CD14-positive monocyte (primary cell): ENCODE results near the gene TMPRSS3. TPM values are rescaled to one million over a fixed set of nuclear protein-coding genes. Genes with fewer than 3 reads are reported as not detected.
A peak's percentile ranks its signal among the peaks of the same experiment; 100 is the strongest.

Source experiments
- DNase-seq, 3 donors: peaks; one replicate each; pipeline ENCODE4 v3.0.0-alpha.2; 2011 to 2022
- H2AFZ ChIP-seq: 2 replicates; pipeline ENCODE4 v1.6.0; 2012; ENCODE audit warnings: mild to moderate bottlenecking, low read depth, low read length, inconsistent platforms; ENCODE audit not compliant: insufficient read depth, poor library complexity, severe bottlenecking
- H3K27ac ChIP-seq, 2 donors: 1 replicate in 1 of 2; 2 replicates in 1 of 2; pipeline ENCODE4 v1.5.1; 2012 to 2013; ENCODE audit warnings: low read length in 2 of 2, control low read depth in 1 of 2, inconsistent platforms in 1 of 2, low read depth in 1 of 2, mild to moderate bottlenecking in 1 of 2
- H3K27me3 ChIP-seq, 2 donors: one replicate each; pipeline versions ENCODE4 v1.6.0 to v1.6.1; 2011 to 2013; ENCODE audit warnings: low read length in 2 of 2; ENCODE audit not compliant: control insufficient read depth in 2 of 2, insufficient read depth in 2 of 2
- H3K36me3 ChIP-seq, 2 donors: replicated peaks in 1 of 2; 1 replicate in 1 of 2; 2 replicates in 1 of 2; pipeline versions ENCODE4 v1.5.1 to v1.6.1; 2012 to 2013; ENCODE audit warnings: low read length in 2 of 2, control low read depth in 1 of 2, inconsistent platforms in 1 of 2, mild to moderate bottlenecking in 1 of 2; ENCODE audit not compliant: insufficient read depth in 2 of 2, control insufficient read depth in 1 of 2
- H3K4me1 ChIP-seq, 2 donors: 1 replicate in 1 of 2; 2 replicates in 1 of 2; pipeline versions ENCODE4 v1.5.1 to v1.6.1; 2012 to 2013; ENCODE audit warnings: low read length in 2 of 2, control low read depth in 1 of 2, inconsistent platforms in 1 of 2, mild to moderate bottlenecking in 1 of 2, moderate library complexity in 1 of 2; ENCODE audit not compliant: insufficient read depth in 2 of 2, control insufficient read depth in 1 of 2
- H3K4me2 ChIP-seq: replicated peaks from 2 replicates; pipeline ENCODE3; 2012; ENCODE audit warnings: low read length, moderate library complexity, mild to moderate bottlenecking; ENCODE audit not compliant: poor library complexity, severe bottlenecking; ENCODE audit errors: extremely low read depth
- H3K4me3 ChIP-seq, 3 experiments: fragments of 200-600 bp in 1 of 3; sonication (generic) in 1 of 3; replicated peaks in 1 of 3; 1 replicate in 2 of 3; 2 replicates in 1 of 3; pipeline ENCODE4 v1.5.1; 2011 to 2013; ENCODE audit warnings: low read length in 3 of 3, mild to moderate bottlenecking in 3 of 3, control low read depth in 2 of 3, low read depth in 2 of 3, inconsistent platforms in 1 of 3, moderate library complexity in 1 of 3
- H3K79me2 ChIP-seq: 2 replicates; pipeline ENCODE4 v1.6.0; 2012; ENCODE audit warnings: mild to moderate bottlenecking, control low read depth, inconsistent platforms, low read length, moderate library complexity; ENCODE audit not compliant: insufficient read depth
- H3K9ac ChIP-seq: 2 replicates; pipeline ENCODE4 v1.6.0; 2017; ENCODE audit warnings: low read length, mild to moderate bottlenecking; ENCODE audit not compliant: insufficient read depth, poor library complexity, severe bottlenecking
- H3K9me3 ChIP-seq, 2 donors: replicated peaks in 1 of 2; 1 replicate in 1 of 2; 2 replicates in 1 of 2; pipeline versions ENCODE4 v1.5.1 to v1.6.1; 2012 to 2013; ENCODE audit warnings: low read length in 2 of 2, control low read depth in 1 of 2; ENCODE audit not compliant: control insufficient read depth in 1 of 2, insufficient read depth in 1 of 2
- H4K20me1 ChIP-seq: 2 replicates; pipeline ENCODE4 v1.6.0; 2012; ENCODE audit warnings: mild to moderate bottlenecking, low read length, control low read depth, moderate library complexity; ENCODE audit not compliant: insufficient read depth
- H3K27ac Mint-ChIP-seq, 7 donors: one replicate each; pipeline ENCODE4 v1.8.0; 2020; ENCODE audit warnings: mild to moderate bottlenecking in 7 of 7, mixed read lengths in 7 of 7, moderate library complexity in 6 of 7, inconsistent platforms in 2 of 7
- H3K27me3 Mint-ChIP-seq, 3 donors: one replicate each; pipeline ENCODE4 v1.8.0; 2021 to 2022; ENCODE audit warnings: low read depth in 3 of 3, mild to moderate bottlenecking in 3 of 3, mixed read lengths in 3 of 3, moderate library complexity in 3 of 3, inconsistent platforms in 1 of 3
- H3K36me3 Mint-ChIP-seq, 2 donors: one replicate each; pipeline ENCODE4 v1.8.0; 2020; ENCODE audit warnings: mixed read lengths in 2 of 2, inconsistent platforms in 1 of 2, mild to moderate bottlenecking in 1 of 2
- H3K4me1 Mint-ChIP-seq: one replicate; pipeline ENCODE4 v1.8.0; 2020; ENCODE audit warnings: mild to moderate bottlenecking, mixed read lengths
- H3K4me3 Mint-ChIP-seq, 2 donors: one replicate each; pipeline ENCODE4 v1.8.0; 2020; ENCODE audit warnings: mild to moderate bottlenecking in 2 of 2, mixed read lengths in 2 of 2, moderate library complexity in 1 of 2
- H3K9me3 Mint-ChIP-seq, 7 donors: one replicate each; pipeline ENCODE4 v1.8.0; 2020 to 2022; ENCODE audit warnings: mixed read lengths in 7 of 7, mild to moderate bottlenecking in 6 of 7, moderate library complexity in 6 of 7, inconsistent platforms in 2 of 7
- CTCF ChIP-seq: fragments of 200-600 bp; IDR thresholded peaks from one replicate; pipeline ENCODE4 v1.8.0; 2022; ENCODE audit warnings: antibody characterized with exemption, mild to moderate bottlenecking
- WGBS: methylation state at CpG from one replicate; pipeline ENCODE4 v1.1.5; 2013; ENCODE audit warnings: missing lambda C conversion rate; ENCODE audit not compliant: insufficient coverage; 5-methylcytosine and 5-hydroxymethylcytosine counted together
- intact Hi-C, 2 donors: fragments of 100-400 bp; cut with micrococcal nuclease; formaldehyde crosslinking; loops; one replicate each; pipeline versions ENCODE4 v1.15.0 to v1.15.1; 2023
- polyA plus RNA-seq, 3 donors: library from polyadenylated mRNA; depleted of rRNA in 1 of 3; unstranded in 2 of 3; stranded (reverse) in 1 of 3; fragments of 300-500 nt in 2 of 3; fragments of >200 nt in 1 of 3; fragmentation: Illumina TruSeq in 2 of 3; gene quantifications; 1 replicate in 2 of 3; 2 replicates in 1 of 3; pipeline ENCODE4 v1.2.3, GENCODE V29; 2012 to 2021
- small RNA-seq: library from RNA; depleted of rRNA; stranded (forward); fragments of <200 nt; gene quantifications from one replicate; pipeline ENCODE3, GENCODE V24; 2012; ENCODE audit warnings: low read depth; ENCODE audit not compliant: insufficient read length

Gene TMPRSS3
- polyA plus RNA-seq, 3 donors, result 0.30 TPM; not detected in 2

- no peaks in the 10 kb centered on the region for H3K36me3 ChIP-seq
- no CpG with 5 or more reads among the region's 4 CpGs for WGBS
- no peak overlapping the region for H3K4me3 Mint-ChIP-seq
- H3K9ac ChIP-seq, result no peak overlapping the region
- H3K36me3 Mint-ChIP-seq, result no peaks in the 10 kb centered on the region
- H3K4me3 ChIP-seq, result no peak overlapping the region
- peaks cover 0 to 4% (median 3%) of the 10 kb centered on the region in 3 donors for H3K27me3 Mint-ChIP-seq
- no peaks in the 10 kb centered on the region for H3K4me1 ChIP-seq
- intact Hi-C loops, result no loop called here
- no peak overlapping the region for H3K27ac Mint-ChIP-seq
- no peak overlapping the region for H2AFZ ChIP-seq
- no peak for DNase-seq
- H3K27ac ChIP-seq, result no peak overlapping the region
- no peaks in the 10 kb centered on the region for H3K27me3 ChIP-seq
- TF ChIP-seq CTCF, result no peak
- peaks cover 0 to 2% of the 10 kb centered on the region in 2 donors for H3K9me3 ChIP-seq
- H3K4me2 ChIP-seq, result no peak overlapping the region
- H4K20me1 ChIP-seq, result no peaks in the 10 kb centered on the region
- H3K4me1 Mint-ChIP-seq, result peaks cover 8% of the 10 kb centered on the region
- H3K79me2 ChIP-seq, result no peaks in the 10 kb centered on the region
- H3K9me3 Mint-ChIP-seq, result peaks cover 0 to 7% (median 6%) of the 10 kb centered on the region in 7 donors
These were observed 65.2 kb downstream of the TMPRSS3 start for GRCh38 chr21:42330380-42331371.

DNA sequence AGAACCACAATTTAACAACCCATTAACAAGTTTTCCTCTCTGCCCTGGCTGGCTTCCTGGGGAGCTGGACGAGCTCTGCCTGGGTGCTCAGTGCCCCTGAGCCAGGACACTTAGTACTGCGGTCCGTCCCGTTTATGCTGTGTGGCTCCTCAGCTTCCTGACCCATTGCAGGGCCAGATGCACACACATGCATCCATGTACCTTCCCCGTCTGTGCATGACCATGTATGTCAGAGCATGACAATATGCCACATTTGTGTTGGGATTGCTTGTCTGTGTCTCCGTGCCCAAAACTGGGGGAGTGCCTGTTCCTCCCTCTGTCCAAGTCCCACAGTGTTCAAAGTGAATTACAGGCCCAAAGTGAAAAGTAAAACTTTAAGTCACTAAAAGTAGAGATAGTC lies 71.0 kb downstream of the TMPRSS3 start:
- 100% methylated on average over 3 of the region's 6 CpGs for WGBS
- Histone ChIP-seq H3K27ac (no peak overlapping the region), H3K4me1 (peaks cover 4 to 5% of the 10 kb centered on the region in 2 donors)

More for the DNA sequence above, 71.0 kb downstream of the TMPRSS3 start:
- no peak overlapping the region for H2AFZ ChIP-seq
- H3K36me3 ChIP-seq, result no peaks in the 10 kb centered on the region
- Mint-ChIP-seq H3K36me3 (no peaks in the 10 kb centered on the region), H3K4me3 (no peak overlapping the region), H3K9me3 (peaks cover 0 to 6% (median 2%) of the 10 kb centered on the region in 7 donors), H3K4me1 (peaks cover 10% of the 10 kb centered on the region), H3K27ac (peak overlapping the region in 1 of 7 donors; percentile 17), H3K27me3 (peaks cover 0 to 7% (median 6%) of the 10 kb centered on the region in 3 donors)
- intact Hi-C loops, result no loop called here
- H3K79me2 ChIP-seq, result no peaks in the 10 kb centered on the region
- H3K9ac ChIP-seq, result no peak overlapping the region
- H3K9me3 ChIP-seq, result no peaks in the 10 kb centered on the region
- no peak for DNase-seq
- TF ChIP-seq CTCF, result no peak
- no peak overlapping the region for H3K4me2 ChIP-seq
- no peaks in the 10 kb centered on the region for H4K20me1 ChIP-seq
- no peaks in the 10 kb centered on the region for H3K27me3 ChIP-seq
- H3K4me3 ChIP-seq, result no peak overlapping the region

Small RNAs within 50 kb of the gene (small RNA-seq; reads per million reads assigned to genes)
- not detected for gene RNU6-1149P

Other genes with a start within 250 kb of the TMPRSS3 start
- gene ABCG1, start 176.9 kb downstream of the TMPRSS3 start, polyA plus RNA-seq, result 1 to 10 TPM; 3.0 to 5.2 (median 3.5) TPM
- gene TFF3, start 80.6 kb downstream of the TMPRSS3 start, polyA plus RNA-seq, result under 1 TPM in 1 of 3 donors, not detected in 2; 0.07 TPM
- not detected for gene TFF2, start 45.1 kb downstream of the TMPRSS3 start, polyA plus RNA-seq
- gene TFF1, start 29.5 kb downstream of the TMPRSS3 start, polyA plus RNA-seq, result not detected
- gene UBASH3A, start 7.8 kb upstream of the TMPRSS3 start, polyA plus RNA-seq, result not detected
- under 1 TPM in 1 of 3 donors, not detected in 2; 0.03 TPM for gene RSPH1, start 100.2 kb upstream of the TMPRSS3 start, polyA plus RNA-seq
- gene SLC37A1, start 117.8 kb upstream of the TMPRSS3 start, polyA plus RNA-seq, result 10 to 100 TPM in 1 of 3 donors, 1 to 10 TPM in 2; 2.7 to 12.4 (median 4.3) TPM